HG03442 (cell line): Measurements from ENCODE around the gene STAC.
"Not testable (repeated sequence)": the region's sequence is repeated elsewhere in the genome, so short reads cannot be mapped to it uniquely, and the experiment has no call there.

Source experiments
- ATAC-seq: cut with Tn5 transposase; IDR thresholded peaks from one replicate; pipeline ENCODE4 v1.9.1; 2021; ENCODE audit warnings: mild to moderate bottlenecking, moderate library complexity; ENCODE audit not compliant: unreplicated experiment

Gene STAC

GRCh38 chr3:36562945-36563344 lies 182.6 kb downstream of the STAC start:
- no peak for ATAC-seq

- ATAC-seq = no peak
Measured at GRCh38 chr3:36575241-36575640, 194.9 kb downstream of the STAC start.

- ATAC-seq = not testable (repeated sequence)
Measured at GRCh38 chr3:36578418-36578817, 198.1 kb downstream of the STAC start.

- no peak for ATAC-seq
Measured at GRCh38 chr3:36579746-36580145, 199.4 kb downstream of the STAC start.

GRCh38 chr3:36580716-36581115 lies 200.4 kb downstream of the STAC start:
- ATAC-seq = no peak

- ATAC-seq = no peak
Measured at GRCh38 chr3:36591959-36592358, 211.7 kb downstream of the STAC start.

GRCh38 chr3:36595511-36595910 lies 215.2 kb downstream of the STAC start:
- ATAC-seq = no peak

GRCh38 chr3:36596419-36596818 lies 216.1 kb downstream of the STAC start:
- no peak for ATAC-seq

- no peak for ATAC-seq
Measured at GRCh38 chr3:36597422-36597821, 217.1 kb downstream of the STAC start.
